PC-9 (cell line): Measurements from ENCODE around the gene GSTA4.

Source experiments
- EZH2 ChIP-seq: fragments of 200-600 bp; sonication (generic); IDR thresholded peaks from 2 replicates; pipeline ENCODE4 v1.8.0; 2017; ENCODE audit warnings: antibody characterized with exemption, low read depth
- TF ChIP-seq, protein P1 (sequence below): fragments of 200-600 bp; sonication (generic); conservative IDR thresholded peaks from 2 replicates; pipeline ENCODE4 v1.6.1; 2017; ENCODE audit warnings: mixed run types, antibody characterized with exemption, mild to moderate bottlenecking, moderate library complexity

GRCh38 chr6:52975580-52975979, 19.5 kb downstream of the GSTA4 start:
- TF ChIP-seq, protein P1, sequence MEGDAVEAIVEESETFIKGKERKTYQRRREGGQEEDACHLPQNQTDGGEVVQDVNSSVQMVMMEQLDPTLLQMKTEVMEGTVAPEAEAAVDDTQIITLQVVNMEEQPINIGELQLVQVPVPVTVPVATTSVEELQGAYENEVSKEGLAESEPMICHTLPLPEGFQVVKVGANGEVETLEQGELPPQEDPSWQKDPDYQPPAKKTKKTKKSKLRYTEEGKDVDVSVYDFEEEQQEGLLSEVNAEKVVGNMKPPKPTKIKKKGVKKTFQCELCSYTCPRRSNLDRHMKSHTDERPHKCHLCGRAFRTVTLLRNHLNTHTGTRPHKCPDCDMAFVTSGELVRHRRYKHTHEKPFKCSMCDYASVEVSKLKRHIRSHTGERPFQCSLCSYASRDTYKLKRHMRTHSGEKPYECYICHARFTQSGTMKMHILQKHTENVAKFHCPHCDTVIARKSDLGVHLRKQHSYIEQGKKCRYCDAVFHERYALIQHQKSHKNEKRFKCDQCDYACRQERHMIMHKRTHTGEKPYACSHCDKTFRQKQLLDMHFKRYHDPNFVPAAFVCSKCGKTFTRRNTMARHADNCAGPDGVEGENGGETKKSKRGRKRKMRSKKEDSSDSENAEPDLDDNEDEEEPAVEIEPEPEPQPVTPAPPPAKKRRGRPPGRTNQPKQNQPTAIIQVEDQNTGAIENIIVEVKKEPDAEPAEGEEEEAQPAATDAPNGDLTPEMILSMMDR: no peak
- no peak for TF ChIP-seq EZH2
